ENCODE results near the gene GABARAP.

Gene GABARAP

DNA sequence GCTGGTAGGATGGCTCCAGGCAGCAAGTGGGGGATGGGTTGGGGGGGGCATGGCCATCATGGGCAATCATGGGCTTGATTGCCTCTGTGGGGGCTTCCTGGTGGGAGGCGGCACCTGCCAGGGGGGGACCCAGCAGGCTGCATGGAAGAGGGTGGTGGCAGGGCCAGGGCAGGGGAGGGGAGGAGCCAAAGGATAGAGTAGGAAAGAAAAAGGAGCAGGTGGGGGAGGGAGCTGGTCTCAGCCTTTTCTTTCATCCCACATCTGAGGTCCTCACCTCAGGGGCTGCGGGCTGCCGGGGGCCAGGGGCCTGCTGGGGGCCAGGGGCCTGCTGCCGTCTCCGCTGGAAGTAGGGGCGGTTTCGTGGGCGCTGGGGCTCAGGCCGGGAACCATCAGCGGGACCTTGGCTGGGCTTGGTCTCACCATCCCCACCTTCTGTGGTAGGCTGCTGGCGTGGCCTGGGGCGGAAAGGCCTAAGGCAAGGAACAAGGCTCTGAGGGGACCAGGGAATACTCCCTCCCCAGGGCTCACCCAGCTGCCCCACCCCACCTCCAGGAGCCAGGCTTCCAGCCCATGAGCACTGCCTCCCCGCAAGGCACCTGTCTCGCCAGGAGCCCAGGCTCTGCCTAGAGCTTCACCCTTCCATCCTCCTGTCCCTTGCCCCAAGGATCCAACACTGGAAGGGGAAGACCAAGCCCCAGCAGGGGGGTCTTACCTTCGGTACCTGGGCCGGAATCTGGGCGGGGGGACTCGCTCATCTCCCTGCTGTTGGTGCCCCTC is 47.2 kb upstream of the GABARAP start:
- H3K9me3 ChIP-seq (ENCODE audit: low read length): no peaks in the 10 kb centered on the region
- no peak overlapping the region for H2AFZ ChIP-seq (ENCODE audit: low read length)
- no peak overlapping the region for H3K9ac ChIP-seq (ENCODE audit: low read length)
- H3K9me2 ChIP-seq (ENCODE audit: low read depth, low read length): no peaks in the 10 kb centered on the region
- H3K27ac ChIP-seq (ENCODE audit: low read depth, low read length, poor library complexity, severe bottlenecking): no peak overlapping the region
- H3K4me1 ChIP-seq (ENCODE audit: insufficient read depth, low read length, severe bottlenecking): no peaks in the 10 kb centered on the region
- TF ChIP-seq, protein P1, sequence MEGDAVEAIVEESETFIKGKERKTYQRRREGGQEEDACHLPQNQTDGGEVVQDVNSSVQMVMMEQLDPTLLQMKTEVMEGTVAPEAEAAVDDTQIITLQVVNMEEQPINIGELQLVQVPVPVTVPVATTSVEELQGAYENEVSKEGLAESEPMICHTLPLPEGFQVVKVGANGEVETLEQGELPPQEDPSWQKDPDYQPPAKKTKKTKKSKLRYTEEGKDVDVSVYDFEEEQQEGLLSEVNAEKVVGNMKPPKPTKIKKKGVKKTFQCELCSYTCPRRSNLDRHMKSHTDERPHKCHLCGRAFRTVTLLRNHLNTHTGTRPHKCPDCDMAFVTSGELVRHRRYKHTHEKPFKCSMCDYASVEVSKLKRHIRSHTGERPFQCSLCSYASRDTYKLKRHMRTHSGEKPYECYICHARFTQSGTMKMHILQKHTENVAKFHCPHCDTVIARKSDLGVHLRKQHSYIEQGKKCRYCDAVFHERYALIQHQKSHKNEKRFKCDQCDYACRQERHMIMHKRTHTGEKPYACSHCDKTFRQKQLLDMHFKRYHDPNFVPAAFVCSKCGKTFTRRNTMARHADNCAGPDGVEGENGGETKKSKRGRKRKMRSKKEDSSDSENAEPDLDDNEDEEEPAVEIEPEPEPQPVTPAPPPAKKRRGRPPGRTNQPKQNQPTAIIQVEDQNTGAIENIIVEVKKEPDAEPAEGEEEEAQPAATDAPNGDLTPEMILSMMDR (IDR thresholded peaks at IDR 0.05; ENCODE audit: low read length): no peak
- no peak for TF ChIP-seq EZH2 (IDR thresholded peaks at IDR 0.05; ENCODE audit: borderline replicate concordance, low read length)
- no peaks in the 10 kb centered on the region for H3F3A ChIP-seq (ENCODE audit: insufficient read depth, low read length)
- H3K79me2 ChIP-seq (ENCODE audit: insufficient read depth, low read length): no peaks in the 10 kb centered on the region
- H3K4me2 ChIP-seq (ENCODE audit: low read length): no peak overlapping the region
- no peaks in the 10 kb centered on the region for H3K36me3 ChIP-seq (ENCODE audit: insufficient read depth, low read length)
- H4K20me1 ChIP-seq (ENCODE audit: insufficient read depth, low read length): no peaks in the 10 kb centered on the region
- H3K27me3 ChIP-seq (ENCODE audit: insufficient read depth, low read length): peaks cover 12% of the 10 kb centered on the region
- no peak overlapping the region for H3K4me3 ChIP-seq (ENCODE audit: low read depth, low read length, poor library complexity, severe bottlenecking)

DNA sequence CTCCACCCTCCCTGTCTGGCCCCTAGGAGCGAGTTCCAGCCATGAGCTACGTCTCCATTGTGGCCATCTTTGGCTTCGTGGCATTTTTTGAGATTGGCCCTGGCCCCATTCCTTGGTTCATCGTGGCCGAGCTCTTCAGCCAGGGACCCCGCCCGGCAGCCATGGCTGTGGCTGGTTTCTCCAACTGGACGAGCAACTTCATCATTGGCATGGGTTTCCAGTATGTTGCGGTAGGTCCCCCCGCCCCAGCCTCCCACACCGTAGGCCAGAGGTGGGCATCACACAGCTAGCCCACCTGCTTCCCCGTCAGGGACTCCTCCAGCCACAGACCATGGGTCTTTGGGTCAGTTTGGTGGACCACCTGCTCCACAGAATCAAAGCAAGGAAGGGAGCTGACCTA is 43.4 kb upstream of the GABARAP start:
- Histone ChIP-seq H3K36me3 (ENCODE audit: insufficient read depth, low read length) (no peaks in the 10 kb centered on the region), H2AFZ (ENCODE audit: low read length) (no peak overlapping the region), H3K4me1 (ENCODE audit: insufficient read depth, low read length, severe bottlenecking) (peaks cover 14% of the 10 kb centered on the region), H3K4me2 (ENCODE audit: low read length) (no peak overlapping the region), H3K4me3 (ENCODE audit: low read depth, low read length, poor library complexity, severe bottlenecking) (no peak overlapping the region), H3K27me3 (ENCODE audit: insufficient read depth, low read length) (peaks cover 12% of the 10 kb centered on the region), H3K9me3 (ENCODE audit: low read length) (no peaks in the 10 kb centered on the region), H3K79me2 (ENCODE audit: insufficient read depth, low read length) (no peaks in the 10 kb centered on the region), H3F3A (ENCODE audit: insufficient read depth, low read length) (no peaks in the 10 kb centered on the region), H3K9ac (ENCODE audit: low read length) (no peak overlapping the region), H4K20me1 (ENCODE audit: insufficient read depth, low read length) (no peaks in the 10 kb centered on the region), H3K9me2 (ENCODE audit: low read depth, low read length) (no peaks in the 10 kb centered on the region), H3K27ac (ENCODE audit: low read depth, low read length, poor library complexity, severe bottlenecking) (no peak overlapping the region)
- TF ChIP-seq EZH2 (IDR thresholded peaks at IDR 0.05; ENCODE audit: borderline replicate concordance, low read length): no peak
- TF ChIP-seq, protein P1 (IDR thresholded peaks at IDR 0.05; ENCODE audit: low read length): no peak

DNA sequence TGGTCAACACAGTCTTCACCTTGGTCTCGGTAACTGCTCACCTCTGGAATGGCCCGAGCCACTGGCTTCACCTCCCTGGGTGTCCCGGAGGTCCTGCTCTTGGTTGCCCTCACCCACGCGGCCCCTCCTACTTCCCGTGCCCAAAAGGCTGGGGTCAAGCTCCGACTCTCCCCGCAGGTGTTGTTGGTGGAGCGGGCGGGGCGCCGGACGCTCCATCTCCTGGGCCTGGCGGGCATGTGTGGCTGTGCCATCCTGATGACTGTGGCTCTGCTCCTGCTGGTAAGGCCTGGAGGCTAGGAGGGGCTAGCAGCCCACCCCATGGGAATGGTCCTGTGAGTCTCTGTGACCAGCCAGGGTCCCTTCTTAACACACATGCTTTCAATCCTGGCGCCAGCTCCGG is 42.7 kb upstream of the GABARAP start:
- Histone ChIP-seq H3K4me2 (ENCODE audit: low read length) (no peak overlapping the region), H3K36me3 (ENCODE audit: insufficient read depth, low read length) (no peaks in the 10 kb centered on the region), H3K9me2 (ENCODE audit: low read depth, low read length) (no peaks in the 10 kb centered on the region), H3K27ac (ENCODE audit: low read depth, low read length, poor library complexity, severe bottlenecking) (no peak overlapping the region), H3K9ac (ENCODE audit: low read length) (no peak overlapping the region), H3K4me3 (ENCODE audit: low read depth, low read length, poor library complexity, severe bottlenecking) (no peak overlapping the region), H2AFZ (ENCODE audit: low read length) (no peak overlapping the region), H3K79me2 (ENCODE audit: insufficient read depth, low read length) (no peaks in the 10 kb centered on the region), H4K20me1 (ENCODE audit: insufficient read depth, low read length) (no peaks in the 10 kb centered on the region), H3K27me3 (ENCODE audit: insufficient read depth, low read length) (peaks cover 12% of the 10 kb centered on the region), H3K9me3 (ENCODE audit: low read length) (no peaks in the 10 kb centered on the region), H3K4me1 (ENCODE audit: insufficient read depth, low read length, severe bottlenecking) (peaks cover 15% of the 10 kb centered on the region), H3F3A (ENCODE audit: insufficient read depth, low read length) (no peaks in the 10 kb centered on the region)
- TF ChIP-seq EZH2 (IDR thresholded peaks at IDR 0.05; ENCODE audit: borderline replicate concordance, low read length): no peak
- TF ChIP-seq, protein P1 (IDR thresholded peaks at IDR 0.05; ENCODE audit: low read length): no peak

Measured in OCI-LY1 (cell line).